NT2/D1 (cell line): ENCODE results near the gene PTPRG.

Experiments
- SUZ12 ChIP-seq: IDR thresholded peaks from 2 replicates; pipeline ENCODE4 v1.6.1; 2011; ENCODE audit not compliant: insufficient read length, insufficient read depth; ENCODE audit errors: extremely low read depth
- YY1 ChIP-seq: IDR thresholded peaks from 2 replicates; pipeline ENCODE4 v1.6.1; 2011; ENCODE audit not compliant: insufficient read length, insufficient read depth
- ZNF274 ChIP-seq: IDR thresholded peaks from 2 replicates; pipeline ENCODE4 v1.6.1; 2011; ENCODE audit warnings: mild to moderate bottlenecking, low read depth, low read length

DNA sequence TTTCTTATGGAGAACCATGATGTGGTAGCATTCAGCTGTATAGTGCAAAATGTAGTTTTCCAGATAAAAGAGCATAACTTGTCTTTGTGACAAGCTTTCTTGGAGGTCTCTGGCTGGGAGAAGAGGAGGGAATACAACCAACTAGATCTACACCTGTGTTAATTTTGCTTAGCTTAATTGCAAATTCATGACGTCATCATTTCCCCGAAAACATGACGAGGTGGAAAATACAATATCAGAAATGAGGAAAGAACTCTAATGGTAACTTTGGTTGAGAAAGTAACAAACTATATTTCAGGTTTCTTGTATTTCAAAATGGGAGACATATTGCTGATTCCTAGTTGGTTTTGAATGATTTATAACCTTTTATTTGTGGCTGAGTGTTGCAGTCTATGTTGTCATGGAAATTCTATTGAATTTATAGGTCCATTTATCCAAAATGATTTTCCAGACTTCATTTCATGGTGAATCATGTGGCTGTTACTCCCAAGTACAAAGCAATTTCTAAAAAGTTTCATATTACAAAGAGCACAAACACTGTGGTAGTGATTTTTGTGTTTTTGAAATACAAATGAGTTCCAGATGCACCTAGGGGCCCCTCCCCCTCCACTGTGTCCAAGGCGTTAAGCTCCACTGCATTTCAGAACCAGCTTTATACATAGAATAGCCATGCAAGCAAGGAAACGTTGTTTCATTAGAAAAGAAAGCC is 504.8 kb downstream of the PTPRG start:
- TF ChIP-seq YY1 = no peak
- no peak for TF ChIP-seq ZNF274
- no peak for TF ChIP-seq SUZ12
